ENCODE data around the gene EIF4E1B. TPM values are rescaled to one million over a fixed set of nuclear protein-coding genes. Genes with fewer than 3 reads are reported as not detected.

EIF4E1B gene
- total RNA-seq, 1 experiment from 2014 or later = not detected

- no peak overlapping the region for H3K27ac ChIP-seq
- no peak overlapping the region for H3K4me3 ChIP-seq
- no peaks in the 10 kb centered on the region for H3K36me3 ChIP-seq
- H3K27me3 ChIP-seq = no peaks in the 10 kb centered on the region
- H3K9me3 ChIP-seq (replicated peaks) = no peaks in the 10 kb centered on the region
- H3K4me1 ChIP-seq = no peaks in the 10 kb centered on the region
- no peak for DNase-seq
These were observed 26.1 kb downstream of the EIF4E1B start for GRCh38 chr5:176656467-176656990.

DNA sequence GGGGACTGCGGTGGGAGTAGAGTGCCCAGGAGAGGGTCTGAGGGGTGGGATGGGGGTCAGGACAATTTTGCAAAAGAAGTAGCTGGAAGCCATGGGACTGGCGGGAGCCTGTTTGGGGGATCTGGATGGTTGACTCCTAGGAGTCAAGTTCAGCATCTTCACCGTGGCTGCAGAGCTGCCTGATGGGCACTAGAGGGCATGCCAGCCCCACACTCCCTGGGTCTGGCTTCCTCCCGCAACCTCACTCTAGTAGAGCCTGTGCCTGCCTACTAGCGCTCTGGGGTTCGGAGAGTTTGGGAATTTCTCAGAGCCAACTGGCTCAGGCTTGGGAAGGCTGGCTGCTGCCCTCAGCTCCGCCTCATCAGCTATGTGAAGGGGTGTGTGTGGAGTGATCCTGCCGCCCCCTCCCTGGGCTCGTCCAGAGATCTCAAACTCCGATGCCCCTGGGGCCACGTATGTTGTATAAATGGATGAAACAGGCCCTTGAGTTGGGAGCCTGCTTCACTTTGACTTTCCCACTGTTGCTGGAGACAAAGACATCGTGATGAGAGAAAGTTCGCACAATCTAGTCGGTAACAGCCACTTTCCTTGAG is 27.6 kb downstream of the EIF4E1B start:
- H3K9me3 ChIP-seq (replicated peaks) = no peaks in the 10 kb centered on the region
- H3K4me1 ChIP-seq = no peaks in the 10 kb centered on the region
- peak; percentile 70 to 83 for DNase-seq
- H3K36me3 ChIP-seq = no peaks in the 10 kb centered on the region
- H3K27ac ChIP-seq = no peak overlapping the region
- H3K27me3 ChIP-seq = no peaks in the 10 kb centered on the region
- H3K4me3 ChIP-seq = no peak overlapping the region

DNA sequence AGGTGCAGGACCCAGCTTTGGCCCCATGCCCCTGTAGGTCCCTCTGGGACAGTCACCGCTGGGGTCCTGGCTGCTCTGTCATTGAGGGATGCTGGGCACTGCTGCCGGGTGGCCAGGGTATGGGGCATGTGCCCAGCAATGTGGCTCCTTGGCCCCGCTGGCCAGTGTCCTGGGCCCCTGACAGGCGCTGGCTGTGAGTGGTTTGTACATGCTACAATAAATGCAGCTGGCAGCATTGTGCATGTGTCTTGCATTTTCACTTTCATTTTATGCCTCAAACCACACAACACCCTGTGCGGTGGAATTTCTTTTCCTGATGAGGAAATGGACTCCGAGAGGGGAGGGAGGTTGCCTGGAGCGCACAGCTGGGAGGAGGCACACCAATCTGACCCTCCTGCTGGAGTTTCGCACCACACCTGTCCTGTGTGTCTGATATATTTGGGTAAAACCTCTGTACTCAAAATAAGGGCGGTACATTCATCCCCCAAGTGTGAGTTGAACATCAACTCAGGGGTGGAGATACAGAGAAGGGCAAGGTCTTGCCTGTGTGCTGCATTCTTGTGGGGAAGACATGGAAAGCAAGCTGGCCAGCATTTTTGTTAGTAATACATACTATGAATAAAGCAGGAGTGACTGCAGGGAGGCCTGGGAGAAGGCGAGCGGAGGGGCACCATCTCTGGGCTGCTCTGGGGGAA is 28.5 kb downstream of the EIF4E1B start:
- H3K4me1 ChIP-seq = no peaks in the 10 kb centered on the region
- H3K4me3 ChIP-seq = no peak overlapping the region
- no peaks in the 10 kb centered on the region for H3K9me3 ChIP-seq (replicated peaks)
- no peak overlapping the region for H3K27ac ChIP-seq
- H3K27me3 ChIP-seq = no peaks in the 10 kb centered on the region
- DNase-seq = no peak
- H3K36me3 ChIP-seq = no peaks in the 10 kb centered on the region

GRCh38 chr5:176659512-176659839 is 29.0 kb downstream of the EIF4E1B start:
- Histone ChIP-seq H3K36me3 (no peaks in the 10 kb centered on the region), H3K27me3 (no peaks in the 10 kb centered on the region), H3K27ac (no peak overlapping the region), H3K4me3 (no peak overlapping the region), H3K4me1 (no peaks in the 10 kb centered on the region), H3K9me3 (replicated peaks) (no peaks in the 10 kb centered on the region)
- no peak for DNase-seq

DNA sequence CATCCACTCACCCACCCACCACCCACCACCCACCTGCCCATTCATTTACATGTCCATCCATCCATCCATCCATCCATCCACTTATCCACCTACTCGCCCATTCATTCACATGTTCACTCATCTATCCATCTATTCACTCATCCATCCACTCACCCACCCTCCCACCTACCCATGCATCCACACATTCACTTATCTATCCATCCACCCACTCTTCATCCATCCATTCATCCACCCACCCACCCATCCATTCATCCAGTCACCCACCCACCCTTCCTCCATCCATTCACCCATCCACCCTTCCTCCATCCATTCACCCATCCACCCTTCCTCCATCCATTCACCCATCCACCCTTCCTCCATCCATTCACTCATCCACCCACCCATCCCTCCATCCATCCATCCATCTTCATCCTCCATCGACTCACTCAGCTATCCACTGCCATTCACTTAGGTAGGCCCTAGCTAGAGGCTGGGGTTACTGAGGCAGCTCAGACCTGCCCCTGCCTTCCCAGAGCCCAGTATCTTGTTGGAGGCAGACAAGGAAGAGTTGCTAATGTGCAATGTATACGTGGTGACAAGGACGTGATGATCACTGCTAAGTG is 29.5 kb downstream of the EIF4E1B start:
- H3K9me3 ChIP-seq (replicated peaks) = no peaks in the 10 kb centered on the region
- no peak for DNase-seq
- no peak overlapping the region for H3K27ac ChIP-seq
- H3K4me3 ChIP-seq = no peak overlapping the region
- H3K27me3 ChIP-seq = no peaks in the 10 kb centered on the region
- no peaks in the 10 kb centered on the region for H3K4me1 ChIP-seq
- no peaks in the 10 kb centered on the region for H3K36me3 ChIP-seq

DNA sequence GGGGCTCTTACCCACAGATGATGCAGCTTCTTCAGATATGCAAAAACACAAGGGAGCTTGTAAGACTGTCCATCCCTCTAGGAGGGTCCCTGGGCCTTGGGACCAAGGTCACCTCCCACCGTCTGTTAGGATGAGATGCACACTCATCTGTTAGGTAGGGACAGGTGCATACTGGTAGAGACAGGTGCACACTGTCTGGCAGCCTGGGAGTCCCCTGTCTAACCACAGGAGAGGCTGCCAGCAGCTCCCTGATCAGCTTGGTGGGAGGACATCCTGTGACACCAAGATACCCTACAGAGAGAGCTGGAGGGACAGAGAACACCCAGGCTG is 30.0 kb downstream of the EIF4E1B start:
- DNase-seq = no peak
- H3K4me3 ChIP-seq = no peak overlapping the region

DNA sequence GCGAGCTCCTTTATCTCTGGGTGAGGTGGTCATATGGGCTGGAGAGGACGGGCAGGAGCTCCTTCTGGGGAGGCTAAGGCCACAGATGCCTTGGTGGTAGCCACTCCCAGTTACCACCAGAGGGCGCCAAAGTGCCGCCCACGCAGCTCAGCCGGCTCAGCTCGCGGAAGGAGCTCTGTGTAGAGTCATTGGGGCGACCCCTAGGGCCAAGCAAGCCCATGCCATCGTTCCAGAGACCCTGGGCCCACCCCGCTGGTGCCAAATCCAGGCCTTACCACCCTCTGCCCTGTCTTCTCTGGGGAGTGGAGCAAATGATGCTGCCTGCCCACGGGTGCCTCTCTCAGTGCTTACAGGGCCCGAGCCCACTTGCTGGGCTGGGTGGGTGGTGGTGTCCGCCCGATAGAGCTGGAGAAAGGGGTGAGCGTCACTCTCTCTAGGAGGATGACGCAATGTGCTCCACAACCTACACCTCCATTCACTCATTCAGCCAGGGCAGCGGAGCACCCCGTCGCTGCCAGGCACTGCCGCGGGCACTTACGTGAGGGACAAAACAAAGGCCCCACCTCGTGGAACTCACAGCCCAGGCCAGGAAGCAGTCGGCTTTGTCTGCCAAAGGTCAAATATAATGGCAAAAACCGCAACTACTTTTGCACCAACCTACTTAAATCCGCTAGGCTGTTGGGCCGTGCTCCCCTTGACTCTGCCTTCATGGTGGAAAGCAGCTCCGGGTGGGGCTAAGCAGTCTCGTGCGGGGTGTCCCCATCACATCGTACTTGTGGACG is 30.6 kb downstream of the EIF4E1B start:
- no peaks in the 10 kb centered on the region for H3K27me3 ChIP-seq
- no peak overlapping the region for H3K4me3 ChIP-seq
- no peaks in the 10 kb centered on the region for H3K9me3 ChIP-seq (replicated peaks)
- no peaks in the 10 kb centered on the region for H3K4me1 ChIP-seq
- no peak overlapping the region for H3K27ac ChIP-seq
- H3K36me3 ChIP-seq = no peaks in the 10 kb centered on the region
- DNase-seq = peak; percentile 71 to 88

More for the DNA sequence above, 30.0 kb downstream of the EIF4E1B start:
- Histone ChIP-seq H3K27me3 (no peaks in the 10 kb centered on the region), H3K9me3 (replicated peaks) (no peaks in the 10 kb centered on the region), H3K36me3 (no peaks in the 10 kb centered on the region), H3K4me1 (no peaks in the 10 kb centered on the region), H3K27ac (no peak overlapping the region)

DNA sequence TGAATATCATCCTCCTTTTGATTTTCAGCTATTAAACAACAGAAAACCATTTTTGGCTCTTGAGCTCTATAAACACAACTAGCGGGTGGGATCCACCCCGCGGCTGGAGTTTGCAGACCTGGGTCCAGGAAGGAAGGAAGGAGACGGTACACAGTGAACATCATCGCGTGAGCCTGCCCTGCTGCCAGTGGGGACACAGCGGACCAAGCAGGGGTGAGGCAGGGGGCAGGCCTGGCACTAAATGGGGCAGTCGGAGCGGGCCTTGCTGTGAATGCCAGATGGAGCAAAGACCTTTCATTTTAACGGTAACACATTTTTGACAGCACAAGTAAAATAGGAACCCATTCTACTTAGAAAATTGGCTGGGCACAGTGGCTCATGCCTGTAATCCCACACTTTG is 31.2 kb downstream of the EIF4E1B start:
- no peaks in the 10 kb centered on the region for H3K4me1 ChIP-seq
- H3K27me3 ChIP-seq = no peaks in the 10 kb centered on the region
- no peak for DNase-seq
- H3K27ac ChIP-seq = no peak overlapping the region
- H3K4me3 ChIP-seq = no peak overlapping the region
- no peaks in the 10 kb centered on the region for H3K36me3 ChIP-seq
- H3K9me3 ChIP-seq (replicated peaks) = no peaks in the 10 kb centered on the region

DNA sequence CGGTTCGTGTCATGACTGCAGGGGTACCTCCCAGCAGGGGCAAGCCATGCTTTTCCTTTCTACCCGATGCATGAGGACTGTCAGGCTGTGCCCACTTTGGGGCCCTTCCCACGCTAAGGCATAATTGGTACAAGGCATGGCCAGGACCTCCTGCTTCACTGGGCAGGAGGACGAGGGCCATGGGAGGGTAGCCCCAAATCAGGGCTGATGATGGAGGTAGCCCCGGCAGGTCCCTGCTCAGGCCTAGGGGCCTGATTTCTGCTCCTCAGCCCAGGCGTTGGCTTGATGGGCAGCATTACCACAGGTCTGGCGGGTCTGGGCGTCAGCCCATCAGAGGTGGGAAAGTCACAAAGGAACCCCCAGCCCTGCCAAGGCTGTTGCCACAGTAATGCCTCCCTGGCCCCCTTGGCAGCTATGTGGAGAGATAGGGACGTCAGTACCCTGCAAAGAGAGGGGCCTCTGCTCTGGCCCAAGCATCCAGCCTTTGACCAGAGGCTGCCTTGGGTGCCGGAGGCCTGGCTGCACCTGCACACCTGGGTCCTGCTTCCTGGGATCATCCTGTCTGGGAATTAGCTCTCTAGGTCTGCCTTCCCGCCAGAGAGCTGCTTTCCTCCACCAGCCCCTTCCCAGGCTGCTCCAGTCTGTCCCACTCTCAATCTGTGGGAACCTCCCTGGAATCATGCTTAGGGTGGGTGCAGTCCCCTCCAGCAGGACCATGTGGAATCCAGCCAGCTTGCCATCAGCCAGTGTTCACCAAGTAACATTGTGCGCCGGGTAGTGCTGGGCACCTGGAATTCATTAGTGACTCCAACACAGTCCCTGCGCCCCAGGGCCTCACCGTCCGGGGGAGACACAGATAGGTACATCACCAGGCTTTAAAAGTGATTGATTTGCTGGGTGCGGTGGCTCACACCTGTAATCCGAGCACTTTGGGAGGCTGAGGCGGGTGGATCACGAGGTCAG is 32.2 kb downstream of the EIF4E1B start:
- Histone ChIP-seq H3K27ac (no peak overlapping the region), H3K9me3 (replicated peaks) (no peaks in the 10 kb centered on the region), H3K27me3 (no peaks in the 10 kb centered on the region), H3K36me3 (no peaks in the 10 kb centered on the region), H3K4me1 (no peaks in the 10 kb centered on the region), H3K4me3 (no peak overlapping the region)
- DNase-seq = no peak

DNA sequence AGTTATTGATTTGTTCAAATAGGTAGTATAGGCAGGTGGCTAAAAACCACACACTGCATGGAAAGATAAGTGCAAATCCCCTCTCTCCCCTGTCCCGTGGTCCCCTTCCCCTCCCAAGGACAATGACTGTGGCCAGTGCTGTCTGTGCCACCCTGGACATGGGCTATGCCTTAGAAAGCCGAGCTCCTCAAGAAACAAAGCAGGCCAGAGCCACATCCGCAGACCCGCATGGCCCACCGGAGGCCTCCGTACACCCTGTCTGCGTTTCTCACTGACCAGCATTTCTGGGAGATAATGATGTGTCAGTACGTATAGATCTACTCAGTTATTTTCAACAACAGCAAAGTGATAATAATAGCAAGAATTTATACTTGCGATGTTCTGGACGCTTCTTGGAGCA is 33.1 kb downstream of the EIF4E1B start:
- Histone ChIP-seq H3K4me1 (no peaks in the 10 kb centered on the region), H3K4me3 (no peak overlapping the region), H3K27me3 (no peaks in the 10 kb centered on the region), H3K9me3 (replicated peaks) (no peaks in the 10 kb centered on the region), H3K27ac (no peak overlapping the region), H3K36me3 (no peaks in the 10 kb centered on the region)
- DNase-seq = no peak

DNA sequence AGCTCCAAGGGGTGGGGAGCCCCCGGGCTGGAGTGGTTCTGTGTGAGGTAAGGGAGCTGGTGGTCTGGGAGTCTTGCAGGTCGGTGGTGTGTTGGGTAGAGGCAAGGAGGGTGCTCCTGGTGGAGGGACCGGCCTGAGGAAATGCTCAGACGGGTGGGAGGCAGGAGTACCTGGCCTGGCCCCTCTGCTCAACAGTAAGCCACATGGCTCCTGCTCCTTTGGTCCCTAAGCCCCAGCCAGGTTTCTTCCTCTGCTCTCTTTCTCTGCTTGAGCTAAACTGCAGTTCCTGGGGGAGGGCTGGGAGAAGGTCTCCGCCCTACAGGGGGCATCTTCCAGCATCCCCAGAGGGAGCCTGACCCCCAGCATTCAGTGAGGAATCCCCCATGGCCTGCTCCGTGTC is 34.0 kb downstream of the EIF4E1B start:
- DNase-seq = no peak
- Histone ChIP-seq H3K27me3 (no peaks in the 10 kb centered on the region), H3K36me3 (no peaks in the 10 kb centered on the region), H3K27ac (no peak overlapping the region), H3K4me3 (no peak overlapping the region), H3K4me1 (no peaks in the 10 kb centered on the region), H3K9me3 (replicated peaks) (no peaks in the 10 kb centered on the region)

GRCh38 chr5:176664886-176665285 is 34.4 kb downstream of the EIF4E1B start:
- H3K36me3 ChIP-seq = no peaks in the 10 kb centered on the region
- no peaks in the 10 kb centered on the region for H3K4me1 ChIP-seq
- H3K27me3 ChIP-seq = peaks cover 3% of the 10 kb centered on the region; the same call in 1 of the 2 replicates
- H3K4me3 ChIP-seq = no peak overlapping the region
- H3K27ac ChIP-seq = no peak overlapping the region
- H3K9me3 ChIP-seq (replicated peaks) = no peaks in the 10 kb centered on the region
- DNase-seq = no peak

- no peaks in the 10 kb centered on the region for H3K36me3 ChIP-seq
- H3K27me3 ChIP-seq = peaks cover 5% of the 10 kb centered on the region; the same call in 1 of the 2 replicates
- no peak for DNase-seq
- no peak overlapping the region for H3K4me3 ChIP-seq
- no peak overlapping the region for H3K27ac ChIP-seq
- no peaks in the 10 kb centered on the region for H3K4me1 ChIP-seq
- no peaks in the 10 kb centered on the region for H3K9me3 ChIP-seq (replicated peaks)
These were observed 35.0 kb downstream of the EIF4E1B start for GRCh38 chr5:176665517-176665916.

- H3K27me3 ChIP-seq = peaks cover 5% of the 10 kb centered on the region; the same call in 1 of the 2 replicates
- no peak overlapping the region for H3K27ac ChIP-seq
- no peaks in the 10 kb centered on the region for H3K36me3 ChIP-seq
These were observed 37.2 kb downstream of the EIF4E1B start for GRCh38 chr5:176667637-176668036.

More at GRCh38 chr5:176667637-176668036, 37.2 kb downstream of the EIF4E1B start:
- Histone ChIP-seq H3K4me1 (no peaks in the 10 kb centered on the region), H3K9me3 (replicated peaks) (no peaks in the 10 kb centered on the region), H3K4me3 (no peak overlapping the region)
- no peak for DNase-seq
